Epithelial cell of proximal tubule (primary cell): Measurements from ENCODE around the gene SMIM5. TPM values are rescaled to one million over a fixed set of nuclear protein-coding genes. Genes with fewer than 3 reads are reported as not detected.

Source experiments
- DNase-seq: peaks from one replicate; pipeline ENCODE4 v3.0.0-alpha.2; 2011; ENCODE audit warnings: low read depth
- H3K4me3 ChIP-seq: 2 replicates; pipeline ENCODE4 v1.5.1; 2011; ENCODE audit warnings: low read depth, mild to moderate bottlenecking, low read length
- total RNA-seq: library from RNA; depleted of rRNA; stranded (reverse); fragments of >200 nt; gene quantifications from 2 replicates; pipeline ENCODE4 v1.2.3, GENCODE V29; 2015
- TF ChIP-seq, protein P1 (sequence below): conservative IDR thresholded peaks from 2 replicates; pipeline ENCODE4 v1.5.1; 2012; ENCODE audit warnings: low read depth, mild to moderate bottlenecking, low read length

The SMIM5 gene
- total RNA-seq, 1 donor from 2014 or later: 0.63 TPM

DNA sequence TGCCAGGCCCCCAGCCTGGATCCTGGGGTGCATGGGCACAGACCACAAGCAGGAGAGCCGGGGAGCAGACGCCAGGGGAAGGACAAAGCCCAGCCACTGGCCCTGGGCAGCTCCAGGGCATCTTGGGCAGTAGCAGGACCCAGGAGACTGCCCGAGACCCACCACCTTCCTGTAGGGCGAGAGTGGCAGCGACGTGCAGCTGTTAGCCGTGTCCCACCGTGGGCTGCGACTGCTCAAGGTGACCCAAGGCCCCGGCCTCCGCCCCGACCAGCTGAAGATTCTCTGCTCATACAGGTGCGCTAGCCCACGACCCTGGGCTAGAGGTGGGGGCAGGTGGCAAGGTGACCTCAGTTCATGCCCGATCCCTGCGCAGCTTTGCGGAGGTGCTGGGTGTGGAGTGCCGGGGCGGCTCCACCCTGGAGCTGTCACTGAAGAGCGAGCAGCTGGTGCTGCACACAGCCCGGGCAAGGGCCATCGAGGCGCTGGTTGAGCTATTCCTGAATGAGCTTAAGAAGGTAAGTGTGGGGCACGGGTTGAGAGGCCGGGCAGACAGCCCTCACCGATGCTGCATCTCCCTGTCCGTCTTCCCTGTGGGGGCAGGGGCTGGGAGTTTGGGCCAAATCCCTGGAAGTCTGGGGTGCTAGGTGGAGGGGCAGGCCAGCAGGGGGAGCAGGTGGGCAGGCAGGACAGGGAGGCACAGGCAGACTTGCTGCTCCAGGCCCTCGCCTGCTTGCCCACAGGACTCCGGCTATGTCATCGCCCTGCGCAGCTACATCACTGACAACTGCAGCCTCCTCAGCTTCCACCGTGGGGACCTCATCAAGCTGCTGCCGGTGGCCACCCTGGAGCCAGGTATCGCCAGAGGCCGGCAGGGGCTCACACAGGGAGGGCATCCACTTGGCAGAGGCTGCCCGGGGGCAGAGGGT lies 13.5 kb upstream of the SMIM5 start:
- DNase-seq: no peak
- H3K4me3 ChIP-seq: no peak overlapping the region
- TF ChIP-seq, protein P1, sequence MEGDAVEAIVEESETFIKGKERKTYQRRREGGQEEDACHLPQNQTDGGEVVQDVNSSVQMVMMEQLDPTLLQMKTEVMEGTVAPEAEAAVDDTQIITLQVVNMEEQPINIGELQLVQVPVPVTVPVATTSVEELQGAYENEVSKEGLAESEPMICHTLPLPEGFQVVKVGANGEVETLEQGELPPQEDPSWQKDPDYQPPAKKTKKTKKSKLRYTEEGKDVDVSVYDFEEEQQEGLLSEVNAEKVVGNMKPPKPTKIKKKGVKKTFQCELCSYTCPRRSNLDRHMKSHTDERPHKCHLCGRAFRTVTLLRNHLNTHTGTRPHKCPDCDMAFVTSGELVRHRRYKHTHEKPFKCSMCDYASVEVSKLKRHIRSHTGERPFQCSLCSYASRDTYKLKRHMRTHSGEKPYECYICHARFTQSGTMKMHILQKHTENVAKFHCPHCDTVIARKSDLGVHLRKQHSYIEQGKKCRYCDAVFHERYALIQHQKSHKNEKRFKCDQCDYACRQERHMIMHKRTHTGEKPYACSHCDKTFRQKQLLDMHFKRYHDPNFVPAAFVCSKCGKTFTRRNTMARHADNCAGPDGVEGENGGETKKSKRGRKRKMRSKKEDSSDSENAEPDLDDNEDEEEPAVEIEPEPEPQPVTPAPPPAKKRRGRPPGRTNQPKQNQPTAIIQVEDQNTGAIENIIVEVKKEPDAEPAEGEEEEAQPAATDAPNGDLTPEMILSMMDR: peak; percentile 60

DNA sequence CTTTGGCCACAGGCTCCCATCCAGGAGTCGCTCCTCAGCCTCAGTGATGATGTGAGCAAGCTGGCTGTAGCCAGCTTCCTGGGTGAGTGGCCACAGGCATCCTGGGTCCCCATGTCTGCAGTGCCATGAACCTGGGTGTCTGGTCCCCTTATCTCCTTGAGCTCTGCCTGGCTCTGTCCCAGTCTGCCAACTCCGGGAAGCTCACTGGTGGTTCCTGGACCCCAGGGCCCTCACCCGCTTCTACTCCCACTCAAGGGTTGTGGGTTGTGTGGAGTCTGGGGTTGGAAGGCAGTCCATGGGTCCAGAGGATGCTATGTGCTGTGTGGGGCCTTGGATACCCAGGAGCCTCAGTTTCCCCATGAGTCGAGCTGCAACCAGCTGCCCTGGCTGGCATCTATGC lies 11.7 kb upstream of the SMIM5 start:
- TF ChIP-seq, protein P1: no peak
- no peak for DNase-seq
- H3K4me3 ChIP-seq: no peak overlapping the region

- no peak for DNase-seq
- TF ChIP-seq, protein P1: no peak
- H3K4me3 ChIP-seq: no peak overlapping the region
Measured at GRCh38 chr17:75622076-75622475, 11.2 kb upstream of the SMIM5 start.

- no peak for DNase-seq
- TF ChIP-seq, protein P1: no peak
- no peak overlapping the region for H3K4me3 ChIP-seq
Measured at GRCh38 chr17:75622771-75623273, 10.4 kb upstream of the SMIM5 start.

DNA sequence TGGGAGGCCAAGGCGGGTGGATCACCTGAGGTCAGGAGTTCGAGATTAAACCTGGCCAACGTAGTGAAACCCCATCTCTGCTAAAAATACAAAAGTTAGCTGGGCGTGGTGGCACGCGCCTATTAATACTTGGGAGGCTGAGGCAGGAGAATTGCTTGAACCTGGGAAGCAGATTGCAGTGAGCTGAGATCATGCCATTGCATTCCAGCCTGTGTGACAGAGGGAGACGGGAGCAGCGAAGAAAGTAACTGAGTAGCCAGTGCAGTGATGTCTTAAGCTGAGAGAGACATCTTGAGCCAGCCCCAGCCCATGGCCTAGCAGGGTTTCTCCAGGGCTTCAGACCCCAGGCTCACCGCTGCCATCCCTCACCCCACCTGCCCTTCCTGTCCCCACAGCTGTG lies 9.8 kb upstream of the SMIM5 start:
- TF ChIP-seq, protein P1: no peak
- H3K4me3 ChIP-seq: no peak overlapping the region
- DNase-seq: no peak

DNA sequence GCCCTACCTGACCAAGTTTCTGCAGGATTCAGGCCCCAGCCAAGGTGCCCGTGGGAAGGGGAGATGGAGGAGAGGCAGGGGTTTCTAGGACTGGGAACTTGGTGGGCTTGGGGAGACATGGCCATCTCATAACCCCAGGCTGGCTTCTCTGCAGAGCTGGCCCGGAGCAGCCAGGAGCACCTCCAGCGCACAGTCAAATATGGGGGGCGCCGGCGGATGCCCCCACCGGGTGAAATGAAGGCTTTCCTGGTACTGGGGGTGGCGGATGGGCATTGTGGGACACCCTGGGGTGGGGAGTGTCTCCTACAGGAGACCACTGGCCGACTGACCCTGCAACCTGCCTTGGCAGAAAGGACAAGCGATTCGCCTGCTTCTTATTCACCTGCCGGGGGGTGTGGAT lies 9.2 kb upstream of the SMIM5 start:
- no peak overlapping the region for H3K4me3 ChIP-seq
- DNase-seq: no peak
- TF ChIP-seq, protein P1: no peak
